HepG2 (cell line): ENCODE data around the gene KCTD1. TPM values are rescaled to one million over a fixed set of nuclear protein-coding genes. Genes with fewer than 3 reads are reported as not detected.

ENCODE experiments used
- ATAC-seq: fragments of 200-7000 bp; cut with Tn5 transposase; 3 replicates; pipeline ENCODE4 v1.9.1; 2020; ENCODE audit warnings: mild to moderate bottlenecking, moderate library complexity
- BruUV-seq: library from RNA; stranded (reverse); fragments of 400-500 nt; replicated peaks from 2 replicates; lab custom pipeline; 2021; lab: Mats Ljungman, UMichigan
- CTCF ChIA-PET: fragments of 300-600 bp; formaldehyde crosslinking; extraction: SDS; loops from one replicate; lab custom pipeline; 2021; ENCODE audit warnings: low total read pairs, inconsistent platforms, low intra/inter-chr PET ratio; lab: Yijun Ruan, JAX
- POLR2A ChIA-PET: fragments of 350-600 bp; sonication (Branson Sonifier 250); formaldehyde crosslinking; loops from one replicate; lab custom pipeline; 2020; ENCODE audit warnings: antibody characterized with exemption, inconsistent platforms; lab: Yijun Ruan, JAX
- DNase-seq: peaks from one replicate; pipeline ENCODE4 v3.0.0-alpha.2; 2015; ENCODE audit warnings: low spot score
- FAIRE-seq: peaks from 3 replicates; lab custom pipeline; 2011; peaks lifted over from hg19 to GRCh38; lab: Jason Lieb, UNC
- H2AFZ ChIP-seq: one replicate; pipeline ENCODE4 v1.6.1; 2011; ENCODE audit warnings: low read length, inconsistent platforms
- H3K27ac ChIP-seq: fragments of 300-600 bp; 3 replicates; pipeline ENCODE4 v1.8.0; 2011; ENCODE audit warnings: mixed run types, mild to moderate bottlenecking, mixed read lengths, low read length, inconsistent platforms; ENCODE audit not compliant: insufficient read depth; ENCODE audit errors: extremely low read length
- H3K27me3 ChIP-seq, 2 experiments: fragments of 200-600 bp in 1 of 2; 2 replicates in 1 of 2; 3 replicates in 1 of 2; pipeline versions ENCODE4 v1.6.0 to v1.8.0; 2011; ENCODE audit warnings: low read length in 2 of 2, mild to moderate bottlenecking in 2 of 2, moderate library complexity in 2 of 2, inconsistent platforms in 1 of 2; ENCODE audit not compliant: insufficient read depth in 2 of 2, control insufficient read depth in 1 of 2
- H3K36me3 ChIP-seq, 2 experiments: fragments of 200-600 bp in 1 of 2; replicated peaks in 1 of 2; 2 replicates in 1 of 2; 3 replicates in 1 of 2; pipeline versions ENCODE4 v1.5.1 to v1.8.0; 2011; ENCODE audit warnings: low read length in 2 of 2, inconsistent platforms in 1 of 2; ENCODE audit not compliant: insufficient read depth in 2 of 2, control insufficient read depth in 1 of 2
- H3K4me1 ChIP-seq: 2 replicates; pipeline ENCODE4 v1.5.1; 2012; ENCODE audit warnings: low read length, inconsistent platforms; ENCODE audit not compliant: insufficient read depth
- H3K4me2 ChIP-seq: 2 replicates; pipeline ENCODE4 v1.6.0; 2011; ENCODE audit warnings: low read depth, low read length, inconsistent platforms
- H3K4me3 ChIP-seq, 3 experiments: fragments of 200-600 bp in 1 of 3; sonication (generic), shearing (Covaris generic) in 1 of 3; replicated peaks in 1 of 3; 2 replicates each; pipeline ENCODE4 v1.5.1; 2011 to 2016; ENCODE audit warnings: low read length in 3 of 3, inconsistent platforms in 2 of 3, low read depth in 2 of 3, mild to moderate bottlenecking in 2 of 3, control low read depth in 1 of 3, mixed read lengths in 1 of 3; ENCODE audit not compliant: insufficient read depth in 1 of 3
- H3K79me2 ChIP-seq: one replicate; pipeline ENCODE4 v1.6.1; 2011; ENCODE audit warnings: low read length, inconsistent platforms; ENCODE audit not compliant: insufficient read depth
- H3K9ac ChIP-seq: 2 replicates; pipeline ENCODE4 v1.6.0; 2011; ENCODE audit warnings: mild to moderate bottlenecking, low read depth, low read length, inconsistent platforms; ENCODE audit not compliant: insufficient read depth
- H3K9me3 ChIP-seq: 2 replicates; pipeline ENCODE4 v1.5.1; 2012; ENCODE audit warnings: mild to moderate bottlenecking, low read length
- H4K20me1 ChIP-seq: 2 replicates; pipeline ENCODE4 v1.6.0; 2011; ENCODE audit warnings: inconsistent platforms, mild to moderate bottlenecking, low read length, moderate library complexity; ENCODE audit not compliant: insufficient read depth
- ATF7 ChIP-seq, 2 experiments: fragments of 450-650 bp in 1 of 2; sonication (generic) in 1 of 2; formaldehyde crosslinking in 1 of 2; IDR thresholded peaks; 2 replicates each; pipeline versions ENCODE4 v1.4.0 to v1.6.1; 2016 to 2020; ENCODE audit warnings: antibody characterized with exemption in 1 of 2, mild to moderate bottlenecking in 1 of 2, missing genetic modification reagents in 1 of 2
- FOSL2 ChIP-seq: sonication (generic); formaldehyde crosslinking; IDR thresholded peaks from 2 replicates; pipeline ENCODE4 v1.4.0; 2020; ENCODE audit warnings: missing genetic modification reagents
- MIER2 ChIP-seq: IDR thresholded peaks from 2 replicates; pipeline ENCODE4 v1.6.1; 2016; ENCODE audit warnings: missing biosample characterization, missing genetic modification reagents
- MTA1 ChIP-seq: sonication (generic); formaldehyde crosslinking; IDR thresholded peaks from 2 replicates; pipeline ENCODE4 v1.4.0; 2020; ENCODE audit warnings: missing genetic modification reagents, mild to moderate bottlenecking, borderline replicate concordance
- PAF1 ChIP-seq: IDR thresholded peaks from 2 replicates; pipeline ENCODE4 v1.6.1; 2016; ENCODE audit warnings: missing genetic modification reagents, missing compliant biosample characterization
- RBFOX2 ChIP-seq: fragments of 200-400 bp; formaldehyde crosslinking; IDR thresholded peaks from 2 replicates; pipeline ENCODE4 v1.6.1; 2017; ENCODE audit warnings: low read depth, mild to moderate bottlenecking, low read length
- RFX3 ChIP-seq: IDR thresholded peaks from 2 replicates; pipeline ENCODE4 v1.6.1; 2016; ENCODE audit warnings: missing biosample characterization, missing genetic modification reagents
- ZFP36L1 ChIP-seq: sonication (generic); formaldehyde crosslinking; IDR thresholded peaks from 2 replicates; pipeline ENCODE4 v1.8.0; 2022; ENCODE audit warnings: mild to moderate bottlenecking, missing genetic modification reagents, moderate library complexity
- ZNF274 ChIP-seq: sonication (generic); formaldehyde crosslinking; IDR thresholded peaks from 2 replicates; pipeline ENCODE4 v1.5.1; 2020; ENCODE audit warnings: mild to moderate bottlenecking, missing genetic modification reagents
- ZNF33B ChIP-seq: sonication (generic); formaldehyde crosslinking; IDR thresholded peaks from 2 replicates; pipeline ENCODE4 v1.5.1; 2020; ENCODE audit warnings: mild to moderate bottlenecking, missing genetic modification reagents
- ZNF34 ChIP-seq: sonication (generic); formaldehyde crosslinking; IDR thresholded peaks from 2 replicates; pipeline ENCODE4 v1.4.0; 2020; ENCODE audit warnings: mild to moderate bottlenecking, missing genetic modification reagents, borderline replicate concordance
- ZNF354B ChIP-seq: sonication (generic); formaldehyde crosslinking; IDR thresholded peaks from 2 replicates; pipeline ENCODE4 v1.8.0; 2022; ENCODE audit warnings: mild to moderate bottlenecking, missing genetic modification reagents
- ZNF777 ChIP-seq: sonication (generic); formaldehyde crosslinking; IDR thresholded peaks from 2 replicates; pipeline ENCODE4 v1.4.0; 2020; ENCODE audit warnings: missing genetic modification reagents
- ZSCAN12 ChIP-seq: sonication (generic); formaldehyde crosslinking; IDR thresholded peaks from 2 replicates; pipeline ENCODE4 v1.9.0; 2021; ENCODE audit warnings: mild to moderate bottlenecking, missing genetic modification reagents
- WGBS: methylation state at CpG from one replicate; pipeline ENCODE4 v1.1.6; 2017; ENCODE audit warnings: low lambda C conversion rate; 5-methylcytosine and 5-hydroxymethylcytosine counted together
- in situ Hi-C: cut with HindIII; loops from 2 replicates; pipeline ENCODE4 v1.10.0; 2017; ENCODE audit warnings: low pct_unique_long_range_greater_than_20kb; ENCODE audit not compliant: extremely low pct_ligation_motif_present
- intact Hi-C: fragments of 100-400 bp; cut with micrococcal nuclease; formaldehyde crosslinking; loops from one replicate; pipeline ENCODE4 v1.10.0; 2022; ENCODE audit not compliant: unreplicated experiment
- polyA plus RNA-seq, 8 experiments: library from polyadenylated mRNA; depleted of rRNA in 3 of 8; stranded (reverse) in 7 of 8; unstranded in 1 of 8; fragments of >200 nt; fragmentation: Illumina TruSeq in 4 of 8; extraction: Trizol in 4 of 8; gene quantifications; 2 replicates each; pipeline versions ENCODE4 v1.2.1 to v1.2.3, GENCODE V29; 2011 to 2016; ENCODE audit warnings: low read depth in 4 of 8, missing spikeins in 1 of 8, mixed read lengths in 1 of 8; ENCODE audit not compliant: insufficient read depth in 1 of 8
- total RNA-seq, 5 experiments: library from RNA; depleted of rRNA; stranded (reverse); fragments of >200 nt; fragmentation: Illumina TruSeq; extraction: Trizol; gene quantifications; 2 replicates each; pipeline ENCODE4 v1.2.3, GENCODE V29; 2016; ENCODE audit warnings: low read depth in 1 of 5
- TF ChIP-seq, protein P1 (sequence below): sonication (generic); formaldehyde crosslinking; IDR thresholded peaks from 2 replicates; pipeline ENCODE4 v1.5.1; 2020; ENCODE audit warnings: missing genetic modification reagents, mild to moderate bottlenecking, borderline replicate concordance

The KCTD1 gene
- total and polyA plus RNA-seq, 2 of the 13 experiments (the other 11 are each of a cell fraction or from before 2014, with no cell fraction given), result 2.7 to 6.8 TPM

DNA sequence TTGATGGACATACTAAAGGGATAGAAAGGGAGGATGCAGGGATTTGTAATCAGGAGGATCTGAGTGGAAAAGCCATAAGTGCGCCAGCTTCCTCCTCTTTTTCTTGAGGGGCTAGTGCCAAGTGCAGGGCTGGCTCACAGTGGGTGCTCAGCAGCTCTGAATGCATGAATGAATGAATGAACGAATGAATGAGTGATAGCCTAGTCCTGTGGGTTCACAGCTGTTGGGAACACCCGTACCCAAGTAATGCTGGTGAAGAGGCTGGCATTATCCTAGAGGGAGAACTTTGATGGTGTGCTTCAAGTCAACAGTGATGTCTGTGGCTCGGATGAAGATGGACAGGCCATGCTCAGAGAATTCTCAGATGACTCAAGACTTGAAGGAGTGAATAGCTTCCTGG lies 108.8 kb downstream of the KCTD1 start:
- no peak overlapping the region for H2AFZ ChIP-seq
- H3K79me2 ChIP-seq, result no peaks in the 10 kb centered on the region
- peaks cover 9% of the 10 kb centered on the region for H3K4me1 ChIP-seq
- TF ChIP-seq ZFP36L1 (no peak), FOSL2 (CRISPR knock-in tag) (no peak), ZSCAN12 (CRISPR knock-in tag) (no peak), RBFOX2 (no peak), MIER2 (CRISPR knock-in tag) (no peak)
- TF ChIP-seq, protein P1, sequence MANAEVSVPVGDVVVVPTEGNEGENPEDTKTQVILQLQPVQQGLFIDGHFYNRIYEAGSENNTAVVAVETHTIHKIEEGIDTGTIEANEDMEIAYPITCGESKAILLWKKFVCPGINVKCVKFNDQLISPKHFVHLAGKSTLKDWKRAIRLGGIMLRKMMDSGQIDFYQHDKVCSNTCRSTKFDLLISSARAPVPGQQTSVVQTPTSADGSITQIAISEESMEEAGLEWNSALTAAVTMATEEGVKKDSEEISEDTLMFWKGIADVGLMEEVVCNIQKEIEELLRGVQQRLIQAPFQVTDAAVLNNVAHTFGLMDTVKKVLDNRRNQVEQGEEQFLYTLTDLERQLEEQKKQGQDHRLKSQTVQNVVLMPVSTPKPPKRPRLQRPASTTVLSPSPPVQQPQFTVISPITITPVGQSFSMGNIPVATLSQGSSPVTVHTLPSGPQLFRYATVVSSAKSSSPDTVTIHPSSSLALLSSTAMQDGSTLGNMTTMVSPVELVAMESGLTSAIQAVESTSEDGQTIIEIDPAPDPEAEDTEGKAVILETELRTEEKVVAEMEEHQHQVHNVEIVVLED, result no peak
- FAIRE-seq (no peak), ATAC-seq (no peak), DNase-seq (no peak)
- CTCF ChIA-PET, result no interaction called here
- intact Hi-C loops, result no loop called here
- peaks cover 0 to 28% of the 10 kb centered on the region in 2 experiments; a peak in 2 of 5 replicates for H3K27me3 ChIP-seq
- H3K36me3 ChIP-seq, result no peaks in the 10 kb centered on the region
- no peaks in the 10 kb centered on the region for H3K9me3 ChIP-seq
- in situ Hi-C loops, result loop anchor here (25.0 kb wide), 1 partner anchor 98 kb away; the partner anchor contains the start of gene KCTD1
- no peak overlapping the region for H3K4me3 ChIP-seq
- no peak overlapping the region for H3K9ac ChIP-seq
- POLR2A ChIA-PET, result no interaction called here
- 11% methylated on average over 4 of the region's 4 CpGs for WGBS
- H4K20me1 ChIP-seq, result no peaks in the 10 kb centered on the region
- BruUV-seq, result no TSS peak
- H3K4me2 ChIP-seq, result no peak overlapping the region
- H3K27ac ChIP-seq, result no peak overlapping the region

DNA sequence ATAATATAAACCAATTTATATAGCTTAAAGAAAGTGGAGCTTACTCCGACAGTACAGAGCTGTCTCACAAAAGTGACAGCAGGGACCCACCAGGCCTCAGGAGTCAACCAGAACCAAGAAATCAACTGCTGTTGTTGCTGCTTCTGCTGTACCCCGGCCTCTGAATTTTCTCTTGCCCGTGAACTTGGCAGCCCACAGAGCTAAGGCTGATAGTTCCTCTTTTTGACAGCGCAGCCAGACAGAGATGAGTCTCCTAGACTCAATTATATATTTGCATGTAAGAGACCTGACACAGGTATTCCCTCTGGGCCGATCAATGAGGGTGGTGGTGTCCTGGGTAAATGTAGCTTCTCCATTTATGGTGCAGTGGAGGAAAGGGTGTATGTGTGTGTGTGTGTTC lies 109.4 kb downstream of the KCTD1 start:
- Histone ChIP-seq H2AFZ (no peak overlapping the region), H3K9me3 (no peaks in the 10 kb centered on the region), H3K27me3 (peaks cover 0 to 28% of the 10 kb centered on the region in 2 experiments; a peak in 2 of 5 replicates), H3K9ac (no peak overlapping the region), H4K20me1 (no peaks in the 10 kb centered on the region), H3K4me3 (no peak overlapping the region), H3K27ac (no peak overlapping the region), H3K4me2 (no peak overlapping the region), H3K36me3 (no peaks in the 10 kb centered on the region), H3K79me2 (no peaks in the 10 kb centered on the region), H3K4me1 (peaks cover 9% of the 10 kb centered on the region)
- POLR2A ChIA-PET, result no interaction called here
- in situ Hi-C loops, result loop anchor here (25.0 kb wide), 1 partner anchor 98 kb away; the partner anchor contains the start of gene KCTD1
- intact Hi-C loops, result no loop called here
- ATAC-seq (no peak), FAIRE-seq (no peak), DNase-seq (no peak)
- CTCF ChIA-PET, result no interaction called here
- BruUV-seq, result no TSS peak
- WGBS, result 36% methylated on average over 5 of the region's 5 CpGs
- TF ChIP-seq RFX3 (CRISPR knock-in tag) (no peak), ZNF354B (no peak), ZNF33B (CRISPR knock-in tag) (no peak), ZNF34 (CRISPR knock-in tag) (no peak), ZNF274 (CRISPR knock-in tag) (no peak), ATF7 (IDR thresholded peaks at IDR 0.05) (no peak), ATF7 (CRISPR knock-in tag; IDR thresholded peaks at IDR 0.05) (no peak), PAF1 (CRISPR knock-in tag) (no peak), MTA1 (CRISPR knock-in tag) (no peak), ZNF777 (CRISPR knock-in tag) (no peak)
